Left lung (tissue), 10 donors: ENCODE data around the gene SMIM1. TPM values are rescaled to one million over a fixed set of nuclear protein-coding genes. Genes with fewer than 3 reads are reported as not detected.

ENCODE experiments used
- ATAC-seq: fragments of 200-7000 bp; cut with Tn5 transposase; one replicate; pipeline ENCODE4 v1.9.1; 2020; ENCODE audit warnings: moderate library complexity
- DNase-seq, 4 donors: peaks; one replicate each; pipeline ENCODE4 v3.0.0-alpha.2; 2013 to 2020
- H3K27ac ChIP-seq, 2 donors: fragments of 200-600 bp; sonication (generic) in 1 of 2; one replicate each; pipeline versions ENCODE4 v1.5.0 to v1.8.0; 2020 to 2021
- H3K27me3 ChIP-seq, 2 donors: fragments of 200-600 bp; sonication (generic) in 1 of 2; one replicate each; pipeline versions ENCODE4 v1.5.0 to v1.8.0; 2020 to 2021
- H3K36me3 ChIP-seq, 2 donors: fragments of 200-600 bp; sonication (generic) in 1 of 2; one replicate each; pipeline versions ENCODE4 v1.5.0 to v1.8.0; 2020 to 2021
- H3K4me1 ChIP-seq, 2 donors: fragments of 200-600 bp; one replicate each; pipeline ENCODE4 v1.8.0; 2021
- H3K4me3 ChIP-seq, 2 donors: fragments of 200-600 bp; sonication (generic) in 1 of 2; one replicate each; pipeline versions ENCODE4 v1.5.0 to v1.8.0; 2020 to 2021; ENCODE audit warnings: mild to moderate bottlenecking in 1 of 2
- H3K9me3 ChIP-seq, 2 donors: fragments of 200-600 bp; sonication (generic) in 1 of 2; one replicate each; pipeline versions ENCODE4 v1.5.0 to v1.8.0; 2020 to 2021
- intact Hi-C, 2 donors: fragments of 100-400 bp; cut with DNase I; formaldehyde crosslinking; loops; one replicate each; pipeline versions ENCODE4 v1.11.2 to v1.14.2; 2022
- polyA plus RNA-seq, 6 donors: library from polyadenylated mRNA; unstranded; fragments of 120-200 nt; gene quantifications; one replicate each; pipeline ENCODE4 v1.2.1, GENCODE V29; 2013; ENCODE audit not compliant: insufficient read length in 6 of 6
- total RNA-seq, 2 donors: library from RNA; stranded (reverse); fragmentation: NEBNext Ultra II Directional; extraction: Animal tissue kit (Norgen Biotek cat#: 25700); gene quantifications; one replicate each; pipeline ENCODE4 v1.2.1, GENCODE V29; 2021
- TF ChIP-seq, protein P1 (sequence below), 2 donors: fragments of 200-600 bp; sonication (generic) in 1 of 2; IDR thresholded peaks; one replicate each; pipeline versions ENCODE4 v1.5.0 to v1.8.0; 2021; ENCODE audit warnings: antibody characterized with exemption in 2 of 2
- donor health status: DM: no; HTN: yes; CAD: no.
- donor health status: DM: no; HTN: no; CAD: no.

The SMIM1 gene
- total and polyA plus RNA-seq, 8 donors = 1.6 to 7.4 (median 5.5) TPM

GRCh38 chr1:3814771-3815561 lies 42.4 kb downstream of the SMIM1 start:
- TF ChIP-seq, protein P1, sequence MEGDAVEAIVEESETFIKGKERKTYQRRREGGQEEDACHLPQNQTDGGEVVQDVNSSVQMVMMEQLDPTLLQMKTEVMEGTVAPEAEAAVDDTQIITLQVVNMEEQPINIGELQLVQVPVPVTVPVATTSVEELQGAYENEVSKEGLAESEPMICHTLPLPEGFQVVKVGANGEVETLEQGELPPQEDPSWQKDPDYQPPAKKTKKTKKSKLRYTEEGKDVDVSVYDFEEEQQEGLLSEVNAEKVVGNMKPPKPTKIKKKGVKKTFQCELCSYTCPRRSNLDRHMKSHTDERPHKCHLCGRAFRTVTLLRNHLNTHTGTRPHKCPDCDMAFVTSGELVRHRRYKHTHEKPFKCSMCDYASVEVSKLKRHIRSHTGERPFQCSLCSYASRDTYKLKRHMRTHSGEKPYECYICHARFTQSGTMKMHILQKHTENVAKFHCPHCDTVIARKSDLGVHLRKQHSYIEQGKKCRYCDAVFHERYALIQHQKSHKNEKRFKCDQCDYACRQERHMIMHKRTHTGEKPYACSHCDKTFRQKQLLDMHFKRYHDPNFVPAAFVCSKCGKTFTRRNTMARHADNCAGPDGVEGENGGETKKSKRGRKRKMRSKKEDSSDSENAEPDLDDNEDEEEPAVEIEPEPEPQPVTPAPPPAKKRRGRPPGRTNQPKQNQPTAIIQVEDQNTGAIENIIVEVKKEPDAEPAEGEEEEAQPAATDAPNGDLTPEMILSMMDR (IDR thresholded peaks at IDR 0.05) = no peak
- Histone ChIP-seq H3K4me3 (no peak overlapping the region), H3K27me3 (no peaks in the 10 kb centered on the region), H3K9me3 (no peaks in the 10 kb centered on the region), H3K27ac (no peak overlapping the region), H3K4me1 (no peaks in the 10 kb centered on the region), H3K36me3 (peaks cover 0 to 40% of the 10 kb centered on the region in 2 donors)
- intact Hi-C loops = no loop called here
- no peak for ATAC-seq
- DNase-seq = no peak

- Histone ChIP-seq H3K36me3 (peaks cover 0 to 56% of the 10 kb centered on the region in 2 donors), H3K27ac (no peak overlapping the region), H3K9me3 (no peaks in the 10 kb centered on the region), H3K27me3 (no peaks in the 10 kb centered on the region), H3K4me3 (no peak overlapping the region), H3K4me1 (no peaks in the 10 kb centered on the region)
- DNase-seq (no peak), ATAC-seq (no peak)
- TF ChIP-seq, protein P1 (IDR thresholded peaks at IDR 0.05) = no peak
- intact Hi-C loops = no loop called here
Observed at GRCh38 chr1:3816331-3817137, 44.0 kb downstream of the SMIM1 start.

GRCh38 chr1:3817138-3817740 lies 44.7 kb downstream of the SMIM1 start:
- no peaks in the 10 kb centered on the region for H3K27me3 ChIP-seq
- no peak for DNase-seq
- ATAC-seq = no peak
- no peak overlapping the region for H3K27ac ChIP-seq
- peaks cover 0 to 63% of the 10 kb centered on the region in 2 donors for H3K36me3 ChIP-seq
- TF ChIP-seq, protein P1 (IDR thresholded peaks at IDR 0.05) = no peak
- intact Hi-C loops = no loop called here
- no peaks in the 10 kb centered on the region for H3K4me1 ChIP-seq
- H3K9me3 ChIP-seq = no peaks in the 10 kb centered on the region
- H3K4me3 ChIP-seq = no peak overlapping the region

- TF ChIP-seq, protein P1 (IDR thresholded peaks at IDR 0.05) = no peak
- ATAC-seq = no peak
Observed at GRCh38 chr1:3817821-3818597, 45.5 kb downstream of the SMIM1 start.

More at GRCh38 chr1:3817821-3818597, 45.5 kb downstream of the SMIM1 start:
- H3K27ac ChIP-seq = no peak overlapping the region
- H3K9me3 ChIP-seq = no peaks in the 10 kb centered on the region
- H3K27me3 ChIP-seq = no peaks in the 10 kb centered on the region
- intact Hi-C loops = no loop called here
- no peak for DNase-seq
- H3K36me3 ChIP-seq = peaks cover 0 to 70% of the 10 kb centered on the region in 2 donors
- H3K4me3 ChIP-seq = no peak overlapping the region
- H3K4me1 ChIP-seq = no peaks in the 10 kb centered on the region
